Stimulated activated CD4-positive, alpha-beta T cell treated with anti-CD3 and anti-CD28 coated beads, TNF-alpha, amount 100 ng/mL, for 24 hours (primary cell): ENCODE data around the gene PRPF4.

Source experiments
- DNase-seq, 3 experiments: peaks; one replicate each; pipeline ENCODE4 v3.0.0-alpha.2; 2020; ENCODE audit warnings: low read depth in 3 of 3

PRPF4 gene

GRCh38 chr9:113310538-113310937 lies 35.1 kb downstream of the PRPF4 start:
- no peak for DNase-seq

- DNase-seq: no peak
Measured at GRCh38 chr9:113311961-113312360, 36.5 kb downstream of the PRPF4 start.

- DNase-seq: no peak
Measured at GRCh38 chr9:113313261-113313660, 37.8 kb downstream of the PRPF4 start.

- DNase-seq: no peak
Measured at GRCh38 chr9:113315231-113315630, 39.8 kb downstream of the PRPF4 start.

- no peak for DNase-seq
Measured at GRCh38 chr9:113316030-113316429, 40.6 kb downstream of the PRPF4 start.

- DNase-seq: no peak
Measured at GRCh38 chr9:113317777-113318176, 42.3 kb downstream of the PRPF4 start.

- no peak for DNase-seq
Measured at GRCh38 chr9:113319054-113319453, 43.6 kb downstream of the PRPF4 start.

GRCh38 chr9:113320051-113320450 lies 44.6 kb downstream of the PRPF4 start:
- no peak for DNase-seq

- DNase-seq: no peak
Measured at GRCh38 chr9:113322671-113323070, 47.2 kb downstream of the PRPF4 start.

- DNase-seq: no peak
Measured at GRCh38 chr9:113326230-113326629, 50.8 kb downstream of the PRPF4 start.

- no peak for DNase-seq
Measured at GRCh38 chr9:113328045-113328782, 52.8 kb downstream of the PRPF4 start.

GRCh38 chr9:113331780-113332179 lies 56.3 kb downstream of the PRPF4 start:
- DNase-seq: no peak

- no peak for DNase-seq
Measured at GRCh38 chr9:113337714-113338113, 62.3 kb downstream of the PRPF4 start.

GRCh38 chr9:113340011-113340699 lies 64.7 kb downstream of the PRPF4 start, which contains the start of gene WDR31:
Gene WDR31 (minus strand): TSS chr9:113340275. CDS start chr9:113332022, 8,253 bp downstream.
- peak; percentile 60 to 83 (median 67) for DNase-seq

- DNase-seq: no peak
Measured at GRCh38 chr9:113341712-113342410, 66.4 kb downstream of the PRPF4 start.
